Stomach (tissue), 4 donors: ENCODE results near the gene WDR59.
A peak's percentile ranks its signal among the peaks of the same experiment; 100 is the strongest.

Experiments used
- POLR2A ChIP-seq, 4 donors: fragments of 450-650 bp; IDR thresholded peaks; one replicate each; pipeline ENCODE4 v1.6.1; 2016; ENCODE audit warnings: antibody characterized with exemption in 4 of 4, control low read depth in 2 of 4, mild to moderate bottlenecking in 1 of 4, moderate library complexity in 1 of 4
- TF ChIP-seq, protein P1 (sequence below), 7 experiments: fragments of 450-650 bp in 4 of 7; fragments of 200-600 bp in 3 of 7; sonication (generic) in 3 of 7; IDR thresholded peaks; one replicate each; pipeline ENCODE4 v1.5.1; 2016 to 2019; ENCODE audit warnings: antibody characterized with exemption in 7 of 7, control low read depth in 2 of 7, mild to moderate bottlenecking in 1 of 7

GRCh38 chr16:74984529-74985296, at the start of gene WDR59:
- TF ChIP-seq, protein P1, sequence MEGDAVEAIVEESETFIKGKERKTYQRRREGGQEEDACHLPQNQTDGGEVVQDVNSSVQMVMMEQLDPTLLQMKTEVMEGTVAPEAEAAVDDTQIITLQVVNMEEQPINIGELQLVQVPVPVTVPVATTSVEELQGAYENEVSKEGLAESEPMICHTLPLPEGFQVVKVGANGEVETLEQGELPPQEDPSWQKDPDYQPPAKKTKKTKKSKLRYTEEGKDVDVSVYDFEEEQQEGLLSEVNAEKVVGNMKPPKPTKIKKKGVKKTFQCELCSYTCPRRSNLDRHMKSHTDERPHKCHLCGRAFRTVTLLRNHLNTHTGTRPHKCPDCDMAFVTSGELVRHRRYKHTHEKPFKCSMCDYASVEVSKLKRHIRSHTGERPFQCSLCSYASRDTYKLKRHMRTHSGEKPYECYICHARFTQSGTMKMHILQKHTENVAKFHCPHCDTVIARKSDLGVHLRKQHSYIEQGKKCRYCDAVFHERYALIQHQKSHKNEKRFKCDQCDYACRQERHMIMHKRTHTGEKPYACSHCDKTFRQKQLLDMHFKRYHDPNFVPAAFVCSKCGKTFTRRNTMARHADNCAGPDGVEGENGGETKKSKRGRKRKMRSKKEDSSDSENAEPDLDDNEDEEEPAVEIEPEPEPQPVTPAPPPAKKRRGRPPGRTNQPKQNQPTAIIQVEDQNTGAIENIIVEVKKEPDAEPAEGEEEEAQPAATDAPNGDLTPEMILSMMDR (IDR thresholded peaks at IDR 0.05): no peak
- peak in 1 of 4 donors; percentile 35 for TF ChIP-seq POLR2A (IDR thresholded peaks at IDR 0.05)
